Endothelial cell of hepatic sinusoid (primary cell): Measurements from ENCODE around the gene GSTA5.
"Not testable (repeated sequence)": the region's sequence is repeated elsewhere in the genome, so short reads cannot be mapped to it uniquely, and the experiment has no call there.

Experiments
- in situ Hi-C: cut with HindIII; loops from 2 replicates; pipeline ENCODE4 v1.10.0; 2017; ENCODE audit warnings: low sequenced_read_pairs

GSTA5 gene

GRCh38 chr6:52840763-52841585, at the start of gene GSTA5:
TSS of gene GSTA5 (minus strand) at chr6:52840813.
- in situ Hi-C loops = no loop called here

DNA sequence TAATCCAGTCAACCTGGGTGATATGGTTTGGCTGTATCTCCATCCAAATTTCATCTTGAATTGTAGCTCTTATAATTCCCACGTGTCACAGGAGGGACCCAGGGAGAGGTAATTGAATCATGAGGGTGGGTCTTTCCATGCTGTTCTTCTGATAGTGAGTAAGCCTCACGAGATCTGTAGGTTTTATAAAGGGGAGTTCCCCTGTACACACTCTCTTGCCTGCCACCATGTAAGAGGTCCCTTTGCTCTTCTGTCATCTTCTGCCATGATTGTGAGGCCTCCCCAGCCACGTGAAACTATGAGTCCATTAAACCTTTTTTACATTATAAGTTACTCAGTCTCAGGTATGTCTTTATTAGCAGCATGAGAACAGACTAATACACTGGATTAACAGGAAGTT, 49.4 kb upstream of the GSTA5 start:
- in situ Hi-C loops = no loop called here

DNA sequence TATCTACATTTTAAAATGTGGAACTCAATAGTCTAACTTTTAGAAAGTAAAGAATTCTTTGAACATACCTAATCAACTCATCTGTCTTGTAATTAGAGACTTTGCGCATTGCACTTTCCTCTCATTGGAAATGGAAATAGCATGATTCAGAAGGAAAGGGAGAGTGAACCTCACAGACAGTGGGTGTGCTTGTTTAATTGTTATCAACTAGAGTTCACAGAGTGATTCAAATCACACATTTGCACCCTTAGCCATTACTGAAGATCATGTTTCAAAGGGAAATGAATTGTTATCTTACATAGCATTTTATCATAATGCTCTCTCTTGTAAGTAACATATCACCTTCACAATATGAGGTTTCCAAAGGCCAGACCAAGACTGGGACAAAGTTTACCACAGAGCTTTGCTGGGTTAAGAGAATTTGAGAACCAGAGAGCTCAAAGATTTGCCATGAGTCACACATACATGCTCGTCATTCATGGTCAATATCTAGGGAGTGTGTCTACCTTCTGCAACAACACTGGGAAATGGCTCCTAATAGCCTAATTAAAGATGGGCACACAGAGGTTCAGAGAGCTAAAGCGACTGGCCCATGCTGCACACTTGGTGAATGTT, 47.4 kb upstream of the GSTA5 start:
- in situ Hi-C loops = no loop called here

GRCh38 chr6:52881996-52882841, 41.6 kb upstream of the GSTA5 start:
- in situ Hi-C loops = no loop called here

- in situ Hi-C loops = no loop called here
These were observed 41.0 kb upstream of the GSTA5 start for GRCh38 chr6:52881662-52881995.

DNA sequence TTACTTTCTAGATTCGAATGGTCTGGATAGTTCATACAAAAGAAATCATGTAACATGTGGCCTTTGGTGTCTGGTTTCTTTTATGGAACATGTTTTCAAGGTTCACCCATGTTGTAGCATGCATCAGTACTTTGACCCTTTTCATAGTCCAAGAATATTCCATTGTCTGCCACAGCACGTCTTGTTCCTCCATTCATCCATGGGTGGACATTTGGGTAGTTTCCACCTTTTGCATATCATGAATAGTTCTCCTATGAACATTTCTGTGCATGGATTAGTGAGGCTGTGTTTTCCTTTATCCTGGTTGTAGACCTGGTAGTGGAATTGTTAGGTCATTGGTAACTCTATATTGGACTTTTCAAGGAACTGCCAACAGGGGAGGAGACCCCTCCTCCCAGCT, 37.2 kb upstream of the GSTA5 start:
- in situ Hi-C loops = loop anchor here (5.0 kb wide), 1 partner anchor 105 kb away; no protein-coding TSS in a partner anchor

DNA sequence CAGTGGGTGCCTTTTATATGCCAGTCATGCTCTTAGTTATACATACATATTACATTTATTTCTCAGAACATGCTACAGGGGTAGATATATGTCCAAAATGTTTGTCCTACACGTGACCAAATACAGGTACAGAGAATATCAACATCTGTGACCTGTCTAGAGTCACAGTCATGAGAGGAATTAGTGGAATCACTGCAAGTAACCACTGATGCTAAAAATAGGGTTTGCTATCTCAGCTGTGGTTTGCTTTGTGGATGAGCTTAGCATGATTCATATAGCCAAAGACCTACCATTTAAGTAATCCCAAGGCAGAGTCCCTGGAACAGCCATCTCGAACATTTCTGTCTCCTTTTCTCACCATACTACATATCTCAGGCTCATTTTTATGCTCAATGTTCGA, 36.6 kb upstream of the GSTA5 start:
- in situ Hi-C loops = loop anchor here (5.0 kb wide), 1 partner anchor 105 kb away; no protein-coding TSS in a partner anchor

DNA sequence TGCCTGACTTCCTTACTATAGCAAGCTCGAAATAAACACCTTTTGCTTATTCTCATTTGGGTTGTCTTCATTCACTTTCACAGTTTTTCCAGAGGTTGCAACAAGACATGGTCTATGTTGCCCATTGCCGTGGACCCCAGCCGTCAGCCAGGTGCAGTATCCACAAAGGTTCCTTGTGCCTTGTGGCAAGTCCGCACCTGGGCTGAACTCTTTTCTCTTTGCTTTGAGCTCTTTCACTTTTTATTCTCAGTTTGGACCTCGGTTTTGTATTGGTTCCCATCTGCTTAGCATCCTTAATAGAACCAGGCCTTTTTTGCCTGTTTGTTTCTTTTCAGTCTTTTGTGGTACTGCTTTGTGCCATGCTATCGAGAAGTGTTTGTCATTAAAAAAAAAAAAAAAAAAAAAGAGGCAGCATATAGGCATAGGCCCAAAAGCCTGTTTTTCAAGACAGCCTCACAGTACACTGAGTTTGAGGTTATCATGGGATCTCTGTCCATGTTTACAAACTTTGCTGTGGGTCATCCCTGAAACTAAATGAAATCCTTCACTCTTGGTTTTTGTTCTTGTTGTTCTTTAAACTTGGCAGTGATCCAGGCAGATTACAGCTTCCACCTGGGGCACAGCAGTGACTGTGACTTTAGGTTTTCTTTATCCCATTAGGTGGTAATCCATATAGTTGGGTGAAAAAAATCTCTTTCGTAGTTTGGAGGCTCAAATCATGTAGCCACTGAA, 35.6 kb upstream of the GSTA5 start:
- in situ Hi-C loops = loop anchor here (5.0 kb wide), 1 partner anchor 106 kb away; no protein-coding TSS in a partner anchor

GRCh38 chr6:52872031-52872430, 31.4 kb upstream of the GSTA5 start:
- in situ Hi-C loops = no loop called here

GRCh38 chr6:52871621-52872020, 31.0 kb upstream of the GSTA5 start:
- in situ Hi-C loops = no loop called here

DNA sequence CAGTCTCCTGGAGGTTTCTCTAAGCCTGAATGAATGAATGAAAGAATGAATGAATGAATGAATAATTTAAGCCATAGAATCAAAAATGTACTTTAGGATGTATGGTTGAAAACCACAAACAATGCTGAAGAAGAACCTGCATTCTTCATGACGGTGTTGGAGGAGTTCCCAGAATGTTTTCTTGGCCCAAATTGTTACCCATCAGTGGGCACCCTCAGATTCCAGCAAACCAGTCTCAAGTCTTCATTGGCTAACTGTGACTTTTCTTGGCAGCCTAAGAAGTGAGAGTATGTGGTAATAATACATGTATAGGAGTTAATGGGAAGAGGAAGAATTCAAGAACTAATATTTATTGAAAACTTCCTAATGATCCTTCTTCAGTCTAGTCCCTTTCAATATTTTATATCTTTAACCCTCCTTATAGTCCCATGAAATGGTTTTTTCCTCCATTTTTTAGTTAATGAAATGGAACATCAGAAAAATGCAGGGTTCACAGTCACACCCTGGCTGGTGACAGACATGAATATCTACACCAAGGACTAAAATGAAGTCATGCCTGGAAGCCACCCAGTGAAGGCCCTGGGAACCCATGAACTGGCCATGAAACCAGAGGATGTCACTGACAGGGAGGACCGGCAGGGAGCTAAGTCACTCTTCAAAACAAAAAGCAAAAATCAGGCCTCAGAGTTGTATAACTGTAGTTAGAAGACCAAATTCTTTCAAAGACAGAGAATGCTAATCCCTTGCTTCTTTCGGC, 29.9 kb upstream of the GSTA5 start:
- in situ Hi-C loops = not testable (repeated sequence)

DNA sequence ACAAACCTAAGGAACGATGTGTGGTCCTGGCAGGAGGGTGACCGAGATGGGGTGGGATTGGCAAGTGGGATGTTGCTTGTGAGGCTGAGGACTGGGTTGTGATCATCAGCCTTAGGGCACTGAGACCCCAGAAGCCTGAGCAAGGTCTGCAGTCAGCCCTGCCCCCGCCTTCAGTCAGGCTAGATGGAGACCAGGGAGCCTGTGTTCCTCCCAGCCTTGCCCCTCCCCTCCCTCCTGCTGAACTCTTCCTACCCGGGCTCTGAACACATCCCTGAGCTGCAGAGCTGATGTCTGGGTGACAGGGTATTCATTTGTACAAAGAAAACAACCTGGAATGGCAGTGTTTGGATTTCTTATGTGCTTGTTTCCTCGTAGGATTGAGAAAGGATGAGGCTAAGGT, 28.3 kb upstream of the GSTA5 start:
- in situ Hi-C loops = not testable (repeated sequence)

- in situ Hi-C loops = no loop called here
These were observed 27.6 kb upstream of the GSTA5 start for GRCh38 chr6:52868240-52868639.

DNA sequence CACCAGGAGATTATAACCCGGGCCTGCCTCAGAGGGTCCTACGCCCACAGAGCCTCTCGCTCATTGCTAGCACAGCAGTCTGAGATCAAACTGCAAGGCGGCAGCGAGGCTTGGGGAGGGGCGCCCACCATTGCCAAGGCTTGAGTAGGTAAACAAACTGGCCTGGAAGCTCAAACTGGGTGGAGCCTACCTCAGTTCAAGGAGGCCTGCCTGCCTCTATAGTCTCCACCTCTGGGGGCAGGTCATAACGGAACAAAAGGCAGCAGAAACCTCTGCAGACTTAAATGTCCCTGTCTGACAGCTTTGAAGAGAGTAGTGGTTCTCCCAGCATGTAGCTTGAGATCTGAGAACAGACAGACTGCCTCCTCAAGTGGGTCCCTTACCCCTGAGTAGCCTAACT, 20.5 kb upstream of the GSTA5 start:
- in situ Hi-C loops = not testable (repeated sequence)

DNA sequence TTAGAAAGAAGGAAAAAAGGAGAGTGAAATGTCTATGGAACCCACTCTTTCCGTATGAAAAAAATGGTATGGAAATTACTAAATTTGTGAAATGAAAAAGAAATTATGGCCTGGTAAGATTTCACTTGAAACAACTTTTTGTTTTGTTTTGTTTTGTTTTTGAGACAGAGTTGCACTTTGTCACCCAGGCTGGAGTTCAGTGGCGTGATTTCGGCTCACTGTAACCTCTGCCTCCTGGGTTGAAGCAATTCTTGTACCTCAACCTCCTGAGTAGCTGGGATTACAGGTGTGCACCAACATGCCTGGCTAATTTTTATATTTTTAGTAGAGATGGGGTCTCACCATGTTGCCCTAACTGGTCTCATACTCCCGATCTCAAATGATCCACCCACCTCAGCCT, 17.8 kb upstream of the GSTA5 start:
- in situ Hi-C loops = no loop called here

GRCh38 chr6:52856137-52856536, 15.5 kb upstream of the GSTA5 start:
- in situ Hi-C loops = not testable (repeated sequence)

DNA sequence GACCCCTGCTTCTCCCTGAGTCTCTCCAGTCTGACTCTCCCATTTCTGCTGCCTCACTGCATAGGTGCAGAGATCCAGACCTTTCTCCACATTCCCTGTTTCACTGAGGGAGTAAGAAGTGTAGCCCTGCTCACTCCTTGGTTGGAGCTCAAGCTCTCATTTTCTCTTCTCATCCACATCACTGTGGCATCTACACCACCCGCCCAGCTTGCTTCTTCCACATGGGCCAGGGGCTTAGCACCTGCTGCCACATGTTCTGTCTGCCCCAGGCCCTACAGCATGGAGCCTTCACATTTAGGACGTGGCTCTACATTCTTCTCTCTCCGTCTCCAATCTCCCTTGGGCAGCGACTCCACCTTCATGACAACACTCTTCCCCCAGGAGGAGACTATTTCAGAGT, 8.5 kb upstream of the GSTA5 start:
- in situ Hi-C loops = no loop called here

GRCh38 chr6:52846002-52846401, 5.4 kb upstream of the GSTA5 start:
- in situ Hi-C loops = no loop called here

GRCh38 chr6:52843605-52844004, 3.0 kb upstream of the GSTA5 start:
- in situ Hi-C loops = no loop called here
